HEK293 (cell line): Measurements from ENCODE around the gene SLC29A1.

Experiments
- EGR2 ChIP-seq: fragments of 450-650 bp; formaldehyde crosslinking; IDR thresholded peaks from 2 replicates; pipeline ENCODE4 v1.5.1; 2016; ENCODE audit warnings: low read depth, missing biosample characterization, missing genetic modification characterization
- FEZF1 ChIP-seq: fragments of 450-650 bp; formaldehyde crosslinking; IDR thresholded peaks from 2 replicates; pipeline ENCODE4 v1.5.1; 2016; ENCODE audit warnings: missing biosample characterization, missing genetic modification characterization
- HOXC10 ChIP-seq: sonication (generic); formaldehyde crosslinking; IDR thresholded peaks from 2 replicates; pipeline ENCODE4 v1.8.1; 2023; ENCODE audit warnings: mild to moderate bottlenecking, missing genetic modification reagents
- IKZF3 ChIP-seq: fragments of 450-650 bp; IDR thresholded peaks from 2 replicates; pipeline ENCODE4 v1.5.0; 2018; ENCODE audit warnings: missing biosample characterization, mild to moderate bottlenecking, missing genetic modification characterization, moderate library complexity
- MEIS1 ChIP-seq: sonication (generic); formaldehyde crosslinking; IDR thresholded peaks from 2 replicates; pipeline ENCODE4 v1.8.1; 2022; ENCODE audit warnings: missing genetic modification reagents, mild to moderate bottlenecking, borderline replicate concordance
- MYNN ChIP-seq: fragments of 450-650 bp; formaldehyde crosslinking; IDR thresholded peaks from 2 replicates; pipeline ENCODE4 v1.5.1; 2016; ENCODE audit warnings: missing biosample characterization, missing genetic modification characterization, borderline replicate concordance
- SETDB1 ChIP-seq: IDR thresholded peaks from one replicate; pipeline ENCODE4 v1.6.1; 2017; ENCODE audit warnings: mild to moderate bottlenecking, low read length, moderate library complexity, mixed read lengths; ENCODE audit not compliant: insufficient read length
- SP3 ChIP-seq: fragments of 450-650 bp; formaldehyde crosslinking; IDR thresholded peaks from 2 replicates; pipeline ENCODE4 v1.5.1; 2016; ENCODE audit warnings: missing biosample characterization, missing genetic modification characterization
- ZBTB48 ChIP-seq: fragments of 450-650 bp; formaldehyde crosslinking; IDR thresholded peaks from 2 replicates; pipeline ENCODE4 v1.5.1; 2016; ENCODE audit warnings: missing biosample characterization, missing genetic modification characterization
- ZBTB8A ChIP-seq: fragments of 450-650 bp; formaldehyde crosslinking; IDR thresholded peaks from 2 replicates; pipeline ENCODE4 v1.5.1; 2016; ENCODE audit warnings: missing biosample characterization, missing genetic modification characterization
- ZNF114 ChIP-seq: fragments of 450-650 bp; formaldehyde crosslinking; IDR thresholded peaks from 2 replicates; pipeline ENCODE4 v1.5.0; 2017; ENCODE audit warnings: missing biosample characterization, missing genetic modification characterization
- ZNF146 ChIP-seq: fragments of 450-650 bp; formaldehyde crosslinking; IDR thresholded peaks from 2 replicates; pipeline ENCODE4 v1.5.1; 2016; ENCODE audit warnings: missing biosample characterization, missing genetic modification characterization
- ZNF155 ChIP-seq: fragments of 450-650 bp; formaldehyde crosslinking; IDR thresholded peaks from 2 replicates; pipeline ENCODE4 v1.5.1; 2016; ENCODE audit warnings: missing biosample characterization, missing genetic modification characterization
- ZNF292 ChIP-seq: fragments of 450-650 bp; formaldehyde crosslinking; IDR thresholded peaks from 2 replicates; pipeline ENCODE4 v1.5.1; 2016; ENCODE audit warnings: low read depth, missing biosample characterization, missing genetic modification characterization, borderline replicate concordance
- ZNF600 ChIP-seq: fragments of 450-650 bp; formaldehyde crosslinking; IDR thresholded peaks from 2 replicates; pipeline ENCODE4 v1.5.1; 2016; ENCODE audit warnings: missing biosample characterization, missing genetic modification characterization
- ZNF629 ChIP-seq: fragments of 450-650 bp; formaldehyde crosslinking; IDR thresholded peaks from 2 replicates; pipeline ENCODE4 v1.5.1; 2017; ENCODE audit warnings: missing biosample characterization, missing genetic modification characterization
- ZNF768 ChIP-seq: fragments of 450-650 bp; formaldehyde crosslinking; IDR thresholded peaks from 2 replicates; pipeline ENCODE4 v1.5.1; 2018; ENCODE audit warnings: missing biosample characterization, mild to moderate bottlenecking, missing genetic modification characterization
- ZNF777 ChIP-seq: fragments of 450-650 bp; formaldehyde crosslinking; IDR thresholded peaks from 2 replicates; pipeline ENCODE4 v1.5.1; 2017; ENCODE audit warnings: missing biosample characterization, missing genetic modification characterization, borderline replicate concordance
- ZNF792 ChIP-seq: fragments of 450-650 bp; formaldehyde crosslinking; IDR thresholded peaks from 2 replicates; pipeline ENCODE4 v1.5.1; 2016; ENCODE audit warnings: missing biosample characterization, missing genetic modification characterization
- TF ChIP-seq, protein P1 (sequence below): fragments of 450-650 bp; formaldehyde crosslinking; IDR thresholded peaks from 2 replicates; pipeline ENCODE4 v1.5.1; 2016; ENCODE audit warnings: missing biosample characterization, missing genetic modification characterization
- TF ChIP-seq, protein P2 (sequence below): fragments of 450-650 bp; formaldehyde crosslinking; IDR thresholded peaks from 2 replicates; pipeline ENCODE4 v1.5.1; 2016; ENCODE audit warnings: missing biosample characterization, missing genetic modification characterization, borderline replicate concordance
- TF ChIP-seq, protein P3 (sequence below): fragments of 450-650 bp; formaldehyde crosslinking; IDR thresholded peaks from 2 replicates; pipeline ENCODE4 v1.5.1; 2016; ENCODE audit warnings: missing biosample characterization, missing genetic modification characterization
- TF ChIP-seq, protein P4 (sequence below): fragments of 450-650 bp; formaldehyde crosslinking; IDR thresholded peaks from 2 replicates; pipeline ENCODE4 v1.5.1; 2016; ENCODE audit warnings: missing biosample characterization, missing genetic modification characterization
- TF ChIP-seq, protein P5 (sequence below): fragments of 450-650 bp; formaldehyde crosslinking; IDR thresholded peaks from 2 replicates; pipeline ENCODE4 v1.5.1; 2017; ENCODE audit warnings: missing biosample characterization, missing genetic modification characterization

The SLC29A1 gene

DNA sequence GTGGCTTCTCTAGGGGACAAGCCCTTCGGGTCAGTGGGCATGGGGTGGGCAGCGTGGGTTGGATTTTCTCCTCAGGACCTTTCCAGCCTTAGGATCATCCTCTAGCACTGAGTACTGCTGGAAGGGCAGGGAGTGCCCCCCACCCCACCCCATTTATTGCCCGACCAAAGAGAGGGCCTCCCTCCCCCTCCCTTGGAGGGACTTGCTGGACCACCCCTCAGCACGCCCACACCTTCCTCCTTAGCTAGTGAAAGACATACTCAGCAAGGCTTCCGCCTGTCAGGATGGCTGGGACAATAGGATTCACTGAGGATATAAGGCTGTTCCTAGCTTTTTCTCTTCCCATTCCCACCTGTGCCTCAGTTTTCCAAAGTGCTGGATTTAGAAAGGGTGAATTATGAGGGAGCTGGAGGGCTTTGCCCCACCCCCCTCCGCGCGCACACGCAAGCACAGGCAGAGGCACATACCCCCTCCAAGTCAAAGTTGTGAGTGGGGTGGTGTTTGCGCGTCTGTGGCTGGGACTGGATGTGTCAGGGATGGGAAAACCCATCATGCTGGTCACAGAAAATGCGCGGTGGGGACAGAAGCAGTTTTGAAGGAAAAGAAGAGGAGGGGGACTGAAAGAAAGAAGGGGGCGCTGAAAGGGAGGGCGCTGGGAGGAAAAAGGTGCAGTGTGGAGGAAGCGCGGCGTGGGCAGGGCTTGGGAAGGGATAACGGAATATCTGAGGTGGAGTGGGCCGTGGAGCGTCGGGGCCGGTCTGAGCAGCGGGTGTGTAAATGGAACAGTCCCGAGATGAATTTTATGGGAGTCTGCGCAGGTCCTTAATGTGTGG lies 693 bp upstream of the SLC29A1 start (continued):
- no peak for TF ChIP-seq FEZF1 (tag by site-specific recombination)
- TF ChIP-seq ZNF600, result peak; percentile 87
- TF ChIP-seq, protein P1, sequence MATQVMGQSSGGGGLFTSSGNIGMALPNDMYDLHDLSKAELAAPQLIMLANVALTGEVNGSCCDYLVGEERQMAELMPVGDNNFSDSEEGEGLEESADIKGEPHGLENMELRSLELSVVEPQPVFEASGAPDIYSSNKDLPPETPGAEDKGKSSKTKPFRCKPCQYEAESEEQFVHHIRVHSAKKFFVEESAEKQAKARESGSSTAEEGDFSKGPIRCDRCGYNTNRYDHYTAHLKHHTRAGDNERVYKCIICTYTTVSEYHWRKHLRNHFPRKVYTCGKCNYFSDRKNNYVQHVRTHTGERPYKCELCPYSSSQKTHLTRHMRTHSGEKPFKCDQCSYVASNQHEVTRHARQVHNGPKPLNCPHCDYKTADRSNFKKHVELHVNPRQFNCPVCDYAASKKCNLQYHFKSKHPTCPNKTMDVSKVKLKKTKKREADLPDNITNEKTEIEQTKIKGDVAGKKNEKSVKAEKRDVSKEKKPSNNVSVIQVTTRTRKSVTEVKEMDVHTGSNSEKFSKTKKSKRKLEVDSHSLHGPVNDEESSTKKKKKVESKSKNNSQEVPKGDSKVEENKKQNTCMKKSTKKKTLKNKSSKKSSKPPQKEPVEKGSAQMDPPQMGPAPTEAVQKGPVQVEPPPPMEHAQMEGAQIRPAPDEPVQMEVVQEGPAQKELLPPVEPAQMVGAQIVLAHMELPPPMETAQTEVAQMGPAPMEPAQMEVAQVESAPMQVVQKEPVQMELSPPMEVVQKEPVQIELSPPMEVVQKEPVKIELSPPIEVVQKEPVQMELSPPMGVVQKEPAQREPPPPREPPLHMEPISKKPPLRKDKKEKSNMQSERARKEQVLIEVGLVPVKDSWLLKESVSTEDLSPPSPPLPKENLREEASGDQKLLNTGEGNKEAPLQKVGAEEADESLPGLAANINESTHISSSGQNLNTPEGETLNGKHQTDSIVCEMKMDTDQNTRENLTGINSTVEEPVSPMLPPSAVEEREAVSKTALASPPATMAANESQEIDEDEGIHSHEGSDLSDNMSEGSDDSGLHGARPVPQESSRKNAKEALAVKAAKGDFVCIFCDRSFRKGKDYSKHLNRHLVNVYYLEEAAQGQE, result no peak
- no peak for TF ChIP-seq ZNF155
- no peak for TF ChIP-seq MYNN
- TF ChIP-seq, protein P2, sequence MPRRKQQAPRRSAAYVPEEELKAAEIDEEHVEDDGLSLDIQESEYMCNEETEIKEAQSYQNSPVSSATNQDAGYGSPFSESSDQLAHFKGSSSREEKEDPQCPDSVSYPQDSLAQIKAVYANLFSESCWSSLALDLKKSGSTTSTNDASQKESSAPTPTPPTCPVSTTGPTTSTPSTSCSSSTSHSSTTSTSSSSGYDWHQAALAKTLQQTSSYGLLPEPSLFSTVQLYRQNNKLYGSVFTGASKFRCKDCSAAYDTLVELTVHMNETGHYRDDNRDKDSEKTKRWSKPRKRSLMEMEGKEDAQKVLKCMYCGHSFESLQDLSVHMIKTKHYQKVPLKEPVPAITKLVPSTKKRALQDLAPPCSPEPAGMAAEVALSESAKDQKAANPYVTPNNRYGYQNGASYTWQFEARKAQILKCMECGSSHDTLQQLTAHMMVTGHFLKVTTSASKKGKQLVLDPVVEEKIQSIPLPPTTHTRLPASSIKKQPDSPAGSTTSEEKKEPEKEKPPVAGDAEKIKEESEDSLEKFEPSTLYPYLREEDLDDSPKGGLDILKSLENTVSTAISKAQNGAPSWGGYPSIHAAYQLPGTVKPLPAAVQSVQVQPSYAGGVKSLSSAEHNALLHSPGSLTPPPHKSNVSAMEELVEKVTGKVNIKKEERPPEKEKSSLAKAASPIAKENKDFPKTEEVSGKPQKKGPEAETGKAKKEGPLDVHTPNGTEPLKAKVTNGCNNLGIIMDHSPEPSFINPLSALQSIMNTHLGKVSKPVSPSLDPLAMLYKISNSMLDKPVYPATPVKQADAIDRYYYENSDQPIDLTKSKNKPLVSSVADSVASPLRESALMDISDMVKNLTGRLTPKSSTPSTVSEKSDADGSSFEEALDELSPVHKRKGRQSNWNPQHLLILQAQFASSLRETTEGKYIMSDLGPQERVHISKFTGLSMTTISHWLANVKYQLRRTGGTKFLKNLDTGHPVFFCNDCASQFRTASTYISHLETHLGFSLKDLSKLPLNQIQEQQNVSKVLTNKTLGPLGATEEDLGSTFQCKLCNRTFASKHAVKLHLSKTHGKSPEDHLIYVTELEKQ (tag by site-specific recombination), result no peak
- no peak for TF ChIP-seq ZBTB48
- peak; percentile 36; the same call in 1 of the 2 replicates for TF ChIP-seq ZNF629
- TF ChIP-seq SP3 (tag by site-specific recombination), result 0 out of 2 replicates have a peak, but pooled peaks have one; percentile 32
- TF ChIP-seq EGR2 (tag by site-specific recombination), result peak; percentile 84
- TF ChIP-seq ZNF292 (tag by site-specific recombination), result no peak
- no peak for TF ChIP-seq SETDB1
- TF ChIP-seq, protein P3, sequence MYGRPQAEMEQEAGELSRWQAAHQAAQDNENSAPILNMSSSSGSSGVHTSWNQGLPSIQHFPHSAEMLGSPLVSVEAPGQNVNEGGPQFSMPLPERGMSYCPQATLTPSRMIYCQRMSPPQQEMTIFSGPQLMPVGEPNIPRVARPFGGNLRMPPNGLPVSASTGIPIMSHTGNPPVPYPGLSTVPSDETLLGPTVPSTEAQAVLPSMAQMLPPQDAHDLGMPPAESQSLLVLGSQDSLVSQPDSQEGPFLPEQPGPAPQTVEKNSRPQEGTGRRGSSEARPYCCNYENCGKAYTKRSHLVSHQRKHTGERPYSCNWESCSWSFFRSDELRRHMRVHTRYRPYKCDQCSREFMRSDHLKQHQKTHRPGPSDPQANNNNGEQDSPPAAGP (tag by site-specific recombination), result 0 out of 2 replicates have a peak, but pooled peaks have one; percentile 13
- TF ChIP-seq, protein P4, sequence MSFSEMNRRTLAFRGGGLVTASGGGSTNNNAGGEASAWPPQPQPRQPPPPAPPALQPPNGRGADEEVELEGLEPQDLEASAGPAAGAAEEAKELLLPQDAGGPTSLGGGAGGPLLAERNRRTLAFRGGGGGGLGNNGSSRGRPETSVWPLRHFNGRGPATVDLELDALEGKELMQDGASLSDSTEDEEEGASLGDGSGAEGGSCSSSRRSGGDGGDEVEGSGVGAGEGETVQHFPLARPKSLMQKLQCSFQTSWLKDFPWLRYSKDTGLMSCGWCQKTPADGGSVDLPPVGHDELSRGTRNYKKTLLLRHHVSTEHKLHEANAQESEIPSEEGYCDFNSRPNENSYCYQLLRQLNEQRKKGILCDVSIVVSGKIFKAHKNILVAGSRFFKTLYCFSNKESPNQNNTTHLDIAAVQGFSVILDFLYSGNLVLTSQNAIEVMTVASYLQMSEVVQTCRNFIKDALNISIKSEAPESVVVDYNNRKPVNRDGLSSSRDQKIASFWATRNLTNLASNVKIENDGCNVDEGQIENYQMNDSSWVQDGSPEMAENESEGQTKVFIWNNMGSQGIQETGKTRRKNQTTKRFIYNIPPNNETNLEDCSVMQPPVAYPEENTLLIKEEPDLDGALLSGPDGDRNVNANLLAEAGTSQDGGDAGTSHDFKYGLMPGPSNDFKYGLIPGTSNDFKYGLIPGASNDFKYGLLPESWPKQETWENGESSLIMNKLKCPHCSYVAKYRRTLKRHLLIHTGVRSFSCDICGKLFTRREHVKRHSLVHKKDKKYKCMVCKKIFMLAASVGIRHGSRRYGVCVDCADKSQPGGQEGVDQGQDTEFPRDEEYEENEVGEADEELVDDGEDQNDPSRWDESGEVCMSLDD (tag by site-specific recombination), result peak; percentile 69; the same call in 1 of the 2 replicates
- TF ChIP-seq ZNF146 (tag by site-specific recombination), result no peak
- TF ChIP-seq HOXC10 (CRISPR knock-in tag), result 0 out of 2 replicates have a peak, but pooled peaks have one; percentile 85
- no peak for TF ChIP-seq ZNF768
- TF ChIP-seq ZNF777, result 0 out of 2 replicates have a peak, but pooled peaks have one; percentile 21
- peak; percentile 52 for TF ChIP-seq IKZF3
- TF ChIP-seq, protein P5, sequence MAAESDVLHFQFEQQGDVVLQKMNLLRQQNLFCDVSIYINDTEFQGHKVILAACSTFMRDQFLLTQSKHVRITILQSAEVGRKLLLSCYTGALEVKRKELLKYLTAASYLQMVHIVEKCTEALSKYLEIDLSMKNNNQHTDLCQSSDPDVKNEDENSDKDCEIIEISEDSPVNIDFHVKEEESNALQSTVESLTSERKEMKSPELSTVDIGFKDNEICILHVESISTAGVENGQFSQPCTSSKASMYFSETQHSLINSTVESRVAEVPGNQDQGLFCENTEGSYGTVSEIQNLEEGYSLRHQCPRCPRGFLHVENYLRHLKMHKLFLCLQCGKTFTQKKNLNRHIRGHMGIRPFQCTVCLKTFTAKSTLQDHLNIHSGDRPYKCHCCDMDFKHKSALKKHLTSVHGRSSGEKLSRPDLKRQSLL (tag by site-specific recombination), result no peak
- TF ChIP-seq ZNF114, result no peak
- TF ChIP-seq ZNF792 (tag by site-specific recombination), result no peak
- TF ChIP-seq MEIS1 (CRISPR knock-in tag), result no peak
- peak; percentile 29 for TF ChIP-seq ZBTB8A (tag by site-specific recombination)
